Tibial nerve (tissue), 3 donors: ENCODE measurements around the gene ATP1A1.
A peak's percentile ranks its signal among the peaks of the same experiment; 100 is the strongest.

Source experiments
- POLR2A ChIP-seq, 2 donors: fragments of 450-650 bp; IDR thresholded peaks; one replicate each; pipeline ENCODE4 v1.6.1; 2017; ENCODE audit warnings: antibody characterized with exemption in 2 of 2, mild to moderate bottlenecking in 2 of 2, moderate library complexity in 2 of 2
- TF ChIP-seq, protein P1 (sequence below), 5 experiments: fragments of 200-600 bp in 3 of 5; fragments of 450-650 bp in 2 of 5; sonication (generic) in 3 of 5; IDR thresholded peaks; one replicate each; pipeline ENCODE4 v1.5.1; 2016 to 2019; ENCODE audit warnings: antibody characterized with exemption in 5 of 5, mild to moderate bottlenecking in 3 of 5, moderate library complexity in 2 of 5

DNA sequence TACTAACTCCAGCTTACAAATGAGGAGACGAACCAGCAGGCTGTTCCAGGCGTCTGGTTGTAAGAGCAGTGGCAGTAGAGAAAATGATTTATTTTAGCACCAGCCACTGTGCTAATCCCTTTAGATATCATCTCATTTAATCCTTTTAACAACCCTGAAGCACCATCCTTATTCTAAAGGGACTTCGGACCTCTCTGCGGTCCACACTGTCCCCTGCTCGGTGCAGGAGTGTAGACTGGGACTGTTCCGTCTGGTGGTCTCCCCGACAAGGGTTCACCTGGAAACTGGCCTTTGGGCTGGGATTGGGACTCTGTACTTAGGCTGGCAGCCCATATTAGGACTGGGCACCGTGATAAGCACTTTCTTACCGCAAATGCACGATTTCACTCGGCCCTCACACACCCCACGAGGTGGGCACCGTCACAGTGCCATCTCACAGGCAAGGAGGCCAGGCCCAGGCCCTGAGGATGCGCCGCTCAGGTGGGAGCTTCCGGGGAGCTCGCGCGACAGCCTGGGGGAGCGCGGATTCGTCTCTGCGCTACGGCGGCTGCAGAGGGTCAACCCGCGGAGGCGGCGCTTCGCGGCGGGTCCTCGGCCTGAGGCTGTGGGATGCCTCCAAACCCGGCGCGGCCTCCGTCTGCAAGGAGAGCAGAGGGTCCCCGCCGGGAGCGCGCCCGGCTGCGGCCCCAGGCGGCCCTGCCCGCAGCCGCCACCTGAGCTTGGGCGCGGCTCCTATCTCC is 45.2 kb downstream of the ATP1A1 start:
- TF ChIP-seq, protein P1, sequence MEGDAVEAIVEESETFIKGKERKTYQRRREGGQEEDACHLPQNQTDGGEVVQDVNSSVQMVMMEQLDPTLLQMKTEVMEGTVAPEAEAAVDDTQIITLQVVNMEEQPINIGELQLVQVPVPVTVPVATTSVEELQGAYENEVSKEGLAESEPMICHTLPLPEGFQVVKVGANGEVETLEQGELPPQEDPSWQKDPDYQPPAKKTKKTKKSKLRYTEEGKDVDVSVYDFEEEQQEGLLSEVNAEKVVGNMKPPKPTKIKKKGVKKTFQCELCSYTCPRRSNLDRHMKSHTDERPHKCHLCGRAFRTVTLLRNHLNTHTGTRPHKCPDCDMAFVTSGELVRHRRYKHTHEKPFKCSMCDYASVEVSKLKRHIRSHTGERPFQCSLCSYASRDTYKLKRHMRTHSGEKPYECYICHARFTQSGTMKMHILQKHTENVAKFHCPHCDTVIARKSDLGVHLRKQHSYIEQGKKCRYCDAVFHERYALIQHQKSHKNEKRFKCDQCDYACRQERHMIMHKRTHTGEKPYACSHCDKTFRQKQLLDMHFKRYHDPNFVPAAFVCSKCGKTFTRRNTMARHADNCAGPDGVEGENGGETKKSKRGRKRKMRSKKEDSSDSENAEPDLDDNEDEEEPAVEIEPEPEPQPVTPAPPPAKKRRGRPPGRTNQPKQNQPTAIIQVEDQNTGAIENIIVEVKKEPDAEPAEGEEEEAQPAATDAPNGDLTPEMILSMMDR (IDR thresholded peaks at IDR 0.05) = peak in 1 of 5 experiments; percentile 24
- no peak for TF ChIP-seq POLR2A (IDR thresholded peaks at IDR 0.05)
